Activated naive CD4-positive, alpha-beta T cell treated with anti-CD3 and anti-CD28 coated beads, Interleukin-2, amount 50 U/mL, for 72 hours (primary cell): ENCODE data around the gene MYO3A. TPM values are rescaled to one million over a fixed set of nuclear protein-coding genes. Genes with fewer than 3 reads are reported as not detected.

Experiments used
- ATAC-seq, 2 donors: fragments of 150-1000 bp; cut with Tn5 transposase; 2 replicates each; pipeline ENCODE4 v1.10.0; 2021; ENCODE audit warnings: mild to moderate bottlenecking in 2 of 2, moderate library complexity in 2 of 2
- DNase-seq, 2 donors: peaks; one replicate each; pipeline ENCODE4 v3.0.0; 2021 to 2022; ENCODE audit warnings: low spot score in 2 of 2
- H3K27ac Mint-ChIP-seq, 2 donors: one replicate each; pipeline ENCODE4 v1.8.0; 2022; ENCODE audit warnings: mild to moderate bottlenecking in 2 of 2, mixed read lengths in 2 of 2
- H3K36me3 Mint-ChIP-seq, 2 donors: one replicate each; pipeline ENCODE4 v1.8.0; 2022; ENCODE audit warnings: mixed read lengths in 2 of 2
- H3K9me3 Mint-ChIP-seq, 2 donors: one replicate each; pipeline ENCODE4 v1.8.0; 2022; ENCODE audit warnings: mixed read lengths in 2 of 2
- total RNA-seq, 2 donors: library from RNA; stranded (reverse); gene quantifications; one replicate each; pipeline ENCODE4 v1.2.3, GENCODE V29; 2022

MYO3A gene
- total RNA-seq, 2 donors from 2014 or later = not detected

DNA sequence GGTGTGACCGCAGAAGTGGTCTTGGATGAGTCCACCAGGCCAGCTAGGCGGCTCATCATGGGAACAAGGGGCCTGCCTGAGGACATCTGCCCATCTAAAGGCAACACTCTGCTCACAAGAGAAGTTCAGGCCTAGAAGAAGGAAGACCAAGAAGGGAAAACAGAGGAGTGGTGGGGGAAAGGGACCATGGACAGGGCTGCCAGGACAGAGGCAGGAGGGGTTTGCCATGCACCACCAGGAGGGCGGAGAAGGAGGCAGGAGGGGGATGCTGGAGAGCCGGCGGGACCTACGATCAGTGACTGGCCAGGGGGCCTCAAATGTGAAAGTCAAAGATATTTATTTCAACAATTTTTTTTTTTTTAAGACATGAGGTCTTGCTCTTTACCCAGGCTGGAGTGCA, 315.7 kb downstream of the MYO3A start:
- DNase-seq = no peak
- ATAC-seq = no peak
- no peak overlapping the region for H3K27ac Mint-ChIP-seq
- H3K9me3 Mint-ChIP-seq = no peaks in the 10 kb centered on the region
- no peaks in the 10 kb centered on the region for H3K36me3 Mint-ChIP-seq

DNA sequence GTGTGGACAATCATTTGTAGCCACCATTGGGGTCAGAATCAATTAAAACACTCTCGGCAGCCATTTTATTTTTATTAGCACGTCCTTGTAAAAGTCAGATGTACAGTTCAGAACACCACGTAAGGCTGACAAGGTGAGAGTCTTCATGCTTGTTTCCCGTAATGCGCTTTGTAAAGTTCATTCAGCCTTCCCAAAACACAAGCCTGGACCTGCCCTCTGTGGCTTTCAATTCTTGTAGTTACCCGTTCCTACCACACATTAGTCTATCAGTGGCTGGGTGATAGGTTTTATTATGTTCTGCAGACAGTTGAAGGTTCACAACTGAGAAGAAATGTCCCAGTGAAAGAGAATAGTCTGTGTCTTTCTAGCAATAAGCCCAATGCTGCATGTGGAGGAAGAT, 317.9 kb downstream of the MYO3A start:
- H3K27ac Mint-ChIP-seq = no peak overlapping the region

DNA sequence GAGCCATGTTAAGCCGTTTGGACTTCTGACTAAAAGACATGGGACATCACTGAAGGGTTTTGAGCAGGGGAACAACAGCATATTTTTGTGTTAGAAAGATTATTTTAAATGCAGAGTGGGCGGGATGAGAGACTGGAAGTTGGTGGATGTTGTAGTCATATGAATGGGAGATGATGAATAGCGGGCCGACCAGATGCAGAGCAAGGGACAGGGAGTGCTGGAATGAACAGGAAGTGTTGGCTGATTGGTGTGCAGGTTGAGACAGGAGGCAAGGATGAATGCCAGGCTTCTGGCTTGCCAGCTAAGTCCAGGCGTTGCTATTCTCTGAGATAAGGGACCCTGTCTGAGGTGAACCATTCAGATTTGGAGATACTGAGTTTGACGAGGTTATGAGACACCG, 320.6 kb downstream of the MYO3A start:
- Mint-ChIP-seq H3K9me3 (no peaks in the 10 kb centered on the region), H3K36me3 (no peaks in the 10 kb centered on the region), H3K27ac (no peak overlapping the region)
- no peak for DNase-seq
- no peak for ATAC-seq

More for the DNA sequence above, 317.9 kb downstream of the MYO3A start:
- no peak for ATAC-seq
- Mint-ChIP-seq H3K36me3 (no peaks in the 10 kb centered on the region), H3K9me3 (no peaks in the 10 kb centered on the region)
- DNase-seq = no peak

DNA sequence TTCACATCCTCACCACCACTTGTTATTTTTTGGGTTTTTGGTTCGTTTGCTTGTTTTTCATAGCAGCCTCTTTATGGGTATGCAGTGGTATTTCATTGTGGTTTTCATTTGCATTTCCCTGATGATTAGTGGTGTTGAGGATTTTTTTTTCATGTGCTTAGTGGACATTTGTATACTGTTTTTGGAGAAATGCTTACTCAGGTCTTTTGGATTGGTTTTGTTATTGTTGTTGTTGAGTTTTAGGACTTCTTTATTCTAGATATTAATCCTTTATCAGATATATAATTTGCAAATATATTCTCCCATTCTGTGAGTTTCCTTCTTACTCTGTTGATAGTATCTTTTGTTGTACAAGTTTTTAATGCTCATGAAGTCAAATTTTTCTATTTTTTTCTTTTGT, 325.3 kb downstream of the MYO3A start:
- Mint-ChIP-seq H3K36me3 (no peaks in the 10 kb centered on the region), H3K9me3 (no peaks in the 10 kb centered on the region), H3K27ac (no peak overlapping the region)
- DNase-seq (no peak), ATAC-seq (no peak)
